ENCODE results near the gene IRAK3.

DNA sequence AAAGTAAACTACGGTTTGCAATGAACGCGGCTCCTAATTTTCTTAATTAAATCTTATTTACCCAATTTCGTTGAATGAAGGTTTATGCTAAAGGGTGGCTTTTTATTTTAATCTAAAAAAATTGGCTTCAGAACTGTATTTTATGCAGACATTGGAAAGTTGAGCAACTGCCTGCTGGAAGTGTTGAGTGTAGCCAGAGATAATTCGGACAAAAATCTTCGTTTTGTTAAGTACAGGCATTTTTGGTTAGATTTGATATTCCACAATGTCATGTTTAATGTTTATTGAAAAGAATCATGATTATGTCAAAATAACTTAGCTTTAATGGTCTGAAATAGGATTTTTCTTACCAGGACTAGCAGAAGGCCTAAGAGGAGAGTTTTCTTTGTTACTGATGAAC, 875 bp downstream of the IRAK3 start:
- TF ChIP-seq, protein P1, sequence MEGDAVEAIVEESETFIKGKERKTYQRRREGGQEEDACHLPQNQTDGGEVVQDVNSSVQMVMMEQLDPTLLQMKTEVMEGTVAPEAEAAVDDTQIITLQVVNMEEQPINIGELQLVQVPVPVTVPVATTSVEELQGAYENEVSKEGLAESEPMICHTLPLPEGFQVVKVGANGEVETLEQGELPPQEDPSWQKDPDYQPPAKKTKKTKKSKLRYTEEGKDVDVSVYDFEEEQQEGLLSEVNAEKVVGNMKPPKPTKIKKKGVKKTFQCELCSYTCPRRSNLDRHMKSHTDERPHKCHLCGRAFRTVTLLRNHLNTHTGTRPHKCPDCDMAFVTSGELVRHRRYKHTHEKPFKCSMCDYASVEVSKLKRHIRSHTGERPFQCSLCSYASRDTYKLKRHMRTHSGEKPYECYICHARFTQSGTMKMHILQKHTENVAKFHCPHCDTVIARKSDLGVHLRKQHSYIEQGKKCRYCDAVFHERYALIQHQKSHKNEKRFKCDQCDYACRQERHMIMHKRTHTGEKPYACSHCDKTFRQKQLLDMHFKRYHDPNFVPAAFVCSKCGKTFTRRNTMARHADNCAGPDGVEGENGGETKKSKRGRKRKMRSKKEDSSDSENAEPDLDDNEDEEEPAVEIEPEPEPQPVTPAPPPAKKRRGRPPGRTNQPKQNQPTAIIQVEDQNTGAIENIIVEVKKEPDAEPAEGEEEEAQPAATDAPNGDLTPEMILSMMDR (IDR thresholded peaks at IDR 0.05): no peak
- TF ChIP-seq POLR2AphosphoS5 (IDR thresholded peaks at IDR 0.05): no peak
- TF ChIP-seq EP300 (IDR thresholded peaks at IDR 0.05; ENCODE audit: low read depth): no peak
- no peak for TF ChIP-seq POLR2A (IDR thresholded peaks at IDR 0.05)
